Measurements from ENCODE around the gene SEC11A. TPM values are rescaled to one million over a fixed set of nuclear protein-coding genes. Genes with fewer than 3 reads are reported as not detected.

SEC11A gene
- polyA plus RNA-seq, 1 donor from 2014 or later = 158 TPM

- Histone ChIP-seq H3K9ac (ENCODE audit: low read length) (no peak overlapping the region), H3K9me2 (ENCODE audit: insufficient read depth, low read length) (no peaks in the 10 kb centered on the region), H3K9me3 (ENCODE audit: low read length) (no peaks in the 10 kb centered on the region), H3K36me3 (ENCODE audit: insufficient read depth, low read length) (no peaks in the 10 kb centered on the region), H3K27me3 (ENCODE audit: insufficient read depth, low read depth, low read length) (no peaks in the 10 kb centered on the region), H4K20me1 (ENCODE audit: insufficient read depth) (no peaks in the 10 kb centered on the region), H2AFZ (ENCODE audit: low read depth, low read length) (no peak overlapping the region), H3K4me3 (ENCODE audit: low read length) (no peak overlapping the region), H3K4me2 (ENCODE audit: low read length) (no peak overlapping the region), H3K79me2 (replicated peaks; ENCODE audit: insufficient read depth, low read length) (no peaks in the 10 kb centered on the region), H3F3A (ENCODE audit: insufficient read depth, low read length, poor library complexity, severe bottlenecking) (no peaks in the 10 kb centered on the region), H3K27ac (ENCODE audit: low read length) (no peak overlapping the region)
- TF ChIP-seq RAD21 (conservative IDR thresholded peaks at IDR 0.05) = no peak
- TF ChIP-seq MXI1 (conservative IDR thresholded peaks at IDR 0.05; ENCODE audit: poor library complexity, severe bottlenecking) = no peak
- TF ChIP-seq REST (IDR thresholded peaks at IDR 0.05; ENCODE audit: borderline replicate concordance) = no peak
- no peak for TF ChIP-seq EP300 (conservative IDR thresholded peaks at IDR 0.05; ENCODE audit: poor library complexity, severe bottlenecking)
- no peak for TF ChIP-seq EZH2 (IDR thresholded peaks at IDR 0.05; ENCODE audit: borderline replicate concordance, insufficient read depth, low read length, poor library complexity, severe bottlenecking)
- TF ChIP-seq SMC3 (conservative IDR thresholded peaks at IDR 0.05; ENCODE audit: poor library complexity) = no peak
- no peak for TF ChIP-seq POLR2AphosphoS5 (IDR thresholded peaks at IDR 0.05)
- TF ChIP-seq TAF1 (IDR thresholded peaks at IDR 0.05; ENCODE audit: low read depth) = no peak
- no peak for TF ChIP-seq CTCF (IDR thresholded peaks at IDR 0.05; ENCODE audit: poor library complexity, severe bottlenecking)
Observed at GRCh38 chr15:84734794-84735479, 19.0 kb upstream of the SEC11A start.

DNA sequence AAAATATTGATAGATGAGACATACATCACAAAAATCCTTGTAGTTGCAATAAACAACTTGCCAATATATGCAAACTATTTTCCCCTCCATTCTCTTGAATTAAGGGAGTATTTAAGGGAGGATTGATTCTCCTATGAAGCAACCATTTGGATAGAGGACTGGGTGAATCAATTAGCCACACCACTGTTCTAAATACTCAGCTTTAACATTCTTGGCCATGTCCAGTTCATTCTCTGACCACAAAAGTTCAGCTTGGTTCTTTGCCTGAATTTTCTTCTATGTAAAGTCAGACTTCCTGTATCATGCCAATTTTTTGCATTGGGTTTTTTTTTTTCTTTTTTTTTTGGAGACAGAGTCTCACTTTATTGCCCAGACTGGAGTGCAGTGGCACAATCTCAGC, 15.8 kb upstream of the SEC11A start:
- no peak for TF ChIP-seq EP300 (conservative IDR thresholded peaks at IDR 0.05; ENCODE audit: poor library complexity, severe bottlenecking)
- no peak for TF ChIP-seq TAF1 (IDR thresholded peaks at IDR 0.05; ENCODE audit: low read depth)
- no peak for TF ChIP-seq MXI1 (conservative IDR thresholded peaks at IDR 0.05; ENCODE audit: poor library complexity, severe bottlenecking)
- no peak for TF ChIP-seq SMC3 (conservative IDR thresholded peaks at IDR 0.05; ENCODE audit: poor library complexity)
- no peak for TF ChIP-seq EZH2 (IDR thresholded peaks at IDR 0.05; ENCODE audit: borderline replicate concordance, insufficient read depth, low read length, poor library complexity, severe bottlenecking)
- TF ChIP-seq RAD21 (conservative IDR thresholded peaks at IDR 0.05) = no peak
- TF ChIP-seq POLR2AphosphoS5 (IDR thresholded peaks at IDR 0.05) = no peak
- no peak for TF ChIP-seq REST (IDR thresholded peaks at IDR 0.05; ENCODE audit: borderline replicate concordance)
- TF ChIP-seq CTCF (IDR thresholded peaks at IDR 0.05; ENCODE audit: poor library complexity, severe bottlenecking) = no peak
- no peaks in the 10 kb centered on the region for H3K36me3 ChIP-seq (ENCODE audit: insufficient read depth, low read length)
- H3F3A ChIP-seq (ENCODE audit: insufficient read depth, low read length, poor library complexity, severe bottlenecking) = no peaks in the 10 kb centered on the region
- H3K9me3 ChIP-seq (ENCODE audit: low read length) = no peaks in the 10 kb centered on the region
- no peaks in the 10 kb centered on the region for H4K20me1 ChIP-seq (ENCODE audit: insufficient read depth)
- H2AFZ ChIP-seq (ENCODE audit: low read depth, low read length) = no peak overlapping the region
- no peak overlapping the region for H3K27ac ChIP-seq (ENCODE audit: low read length)
- no peak overlapping the region for H3K4me2 ChIP-seq (ENCODE audit: low read length)
- H3K9ac ChIP-seq (ENCODE audit: low read length) = no peak overlapping the region
- no peaks in the 10 kb centered on the region for H3K27me3 ChIP-seq (ENCODE audit: insufficient read depth, low read depth, low read length)
- H3K4me3 ChIP-seq (ENCODE audit: low read length) = no peak overlapping the region
- H3K9me2 ChIP-seq (ENCODE audit: insufficient read depth, low read length) = no peaks in the 10 kb centered on the region
- no peaks in the 10 kb centered on the region for H3K79me2 ChIP-seq (replicated peaks; ENCODE audit: insufficient read depth, low read length)
